ENCODE data around the gene ZG16B.

Gene ZG16B

DNA sequence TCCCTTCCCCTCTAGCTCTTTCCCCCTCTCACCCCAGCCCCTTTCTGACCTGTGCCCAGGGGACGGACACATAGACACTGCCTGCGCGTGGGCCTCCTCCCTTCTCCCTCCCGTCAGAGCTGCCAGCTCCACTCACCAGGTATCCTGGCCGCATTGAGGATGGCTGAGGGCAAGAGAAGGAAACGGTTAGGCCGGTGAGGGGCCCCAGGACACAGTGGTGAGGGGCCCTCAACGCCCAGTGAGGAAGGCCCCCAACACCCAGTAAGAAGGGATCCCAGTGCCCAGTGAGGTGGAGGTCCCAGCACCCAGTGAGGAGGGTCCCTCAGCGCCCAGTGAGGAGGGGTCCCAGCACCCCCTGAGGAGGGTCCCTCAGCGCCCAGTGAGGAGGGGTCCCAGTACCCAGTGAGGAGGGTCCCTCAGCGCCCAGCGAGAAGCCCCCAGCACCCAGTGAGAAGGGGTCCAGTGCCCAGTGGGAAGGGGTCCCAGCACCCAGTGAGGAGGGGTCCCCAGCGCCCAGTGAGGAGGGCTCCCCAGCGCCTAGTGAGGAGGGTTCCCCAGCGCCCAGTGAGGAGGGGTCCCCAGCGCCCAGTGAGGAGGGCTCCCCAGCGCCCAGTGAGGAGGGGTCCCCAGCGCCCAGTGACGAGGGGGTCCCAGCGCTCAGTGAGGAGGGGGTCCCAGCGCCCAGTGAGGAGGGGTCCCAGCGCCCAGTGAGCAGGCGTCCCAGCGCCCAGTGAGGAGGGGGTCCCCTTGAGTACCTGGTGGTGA lies 26.8 kb downstream of the ZG16B start:
- in situ Hi-C loops (cut with MboI; ENCODE audit: low pct_unique_long_range_greater_than_20kb, low sequenced_read_pairs, unreplicated experiment): no loop called here
- TF ChIP-seq, protein P1, sequence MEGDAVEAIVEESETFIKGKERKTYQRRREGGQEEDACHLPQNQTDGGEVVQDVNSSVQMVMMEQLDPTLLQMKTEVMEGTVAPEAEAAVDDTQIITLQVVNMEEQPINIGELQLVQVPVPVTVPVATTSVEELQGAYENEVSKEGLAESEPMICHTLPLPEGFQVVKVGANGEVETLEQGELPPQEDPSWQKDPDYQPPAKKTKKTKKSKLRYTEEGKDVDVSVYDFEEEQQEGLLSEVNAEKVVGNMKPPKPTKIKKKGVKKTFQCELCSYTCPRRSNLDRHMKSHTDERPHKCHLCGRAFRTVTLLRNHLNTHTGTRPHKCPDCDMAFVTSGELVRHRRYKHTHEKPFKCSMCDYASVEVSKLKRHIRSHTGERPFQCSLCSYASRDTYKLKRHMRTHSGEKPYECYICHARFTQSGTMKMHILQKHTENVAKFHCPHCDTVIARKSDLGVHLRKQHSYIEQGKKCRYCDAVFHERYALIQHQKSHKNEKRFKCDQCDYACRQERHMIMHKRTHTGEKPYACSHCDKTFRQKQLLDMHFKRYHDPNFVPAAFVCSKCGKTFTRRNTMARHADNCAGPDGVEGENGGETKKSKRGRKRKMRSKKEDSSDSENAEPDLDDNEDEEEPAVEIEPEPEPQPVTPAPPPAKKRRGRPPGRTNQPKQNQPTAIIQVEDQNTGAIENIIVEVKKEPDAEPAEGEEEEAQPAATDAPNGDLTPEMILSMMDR (IDR thresholded peaks at IDR 0.05; ENCODE audit: extremely low read depth, insufficient read depth, missing control alignments): no peak
- no peak for DNase-seq (ENCODE audit: low spot score)

DNA sequence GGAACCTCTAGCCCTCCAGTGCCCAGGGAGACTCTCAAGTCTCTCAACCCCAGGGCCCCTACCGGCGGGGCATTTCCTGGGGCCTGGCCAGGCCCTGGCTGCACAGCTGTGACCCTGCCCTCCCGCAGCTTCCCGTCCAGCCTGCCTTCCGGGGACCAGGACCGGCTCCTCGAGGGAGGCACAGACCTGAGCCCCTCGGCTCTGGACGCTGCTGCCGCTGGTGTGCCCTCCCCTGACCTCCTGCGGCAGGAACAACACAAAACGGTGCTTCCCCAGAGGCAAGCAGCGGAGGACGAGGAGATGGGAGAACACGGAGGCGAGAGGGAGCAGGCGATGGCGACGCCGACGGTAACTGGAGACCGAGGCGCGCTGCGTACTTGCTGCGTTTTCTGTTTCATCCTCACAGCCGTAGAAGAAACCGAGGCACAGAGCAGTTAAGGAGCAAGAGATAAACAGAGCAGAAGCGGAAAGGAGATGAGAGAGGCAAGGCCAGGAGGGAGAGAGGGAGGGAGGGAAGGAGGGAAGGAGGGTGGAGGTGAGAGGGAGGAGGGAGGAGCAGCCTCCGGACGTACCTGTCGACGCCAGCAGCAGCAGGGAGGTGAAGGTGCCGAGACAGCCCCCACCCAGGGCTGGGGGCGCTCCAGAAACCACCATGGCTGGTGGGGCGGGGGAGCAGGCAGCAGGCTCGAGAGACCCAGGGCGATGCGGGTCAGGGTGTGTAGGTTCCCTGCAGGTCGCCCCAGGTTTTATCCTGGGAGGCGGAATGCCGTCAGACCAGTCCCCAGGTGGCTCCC lies 27.5 kb downstream of the ZG16B start, which contains the start of gene PRSS22:
Gene PRSS22 (minus strand): TSS at position 720 of the 794 bp plus-strand sequence. CDS start 66 bp downstream, at position 654.
- DNase-seq (ENCODE audit: low spot score): peak; percentile 23
- in situ Hi-C loops (cut with MboI; ENCODE audit: low pct_unique_long_range_greater_than_20kb, low sequenced_read_pairs, unreplicated experiment): no loop called here
- TF ChIP-seq, protein P1 (IDR thresholded peaks at IDR 0.05; ENCODE audit: extremely low read depth, insufficient read depth, missing control alignments): no peak

DNA sequence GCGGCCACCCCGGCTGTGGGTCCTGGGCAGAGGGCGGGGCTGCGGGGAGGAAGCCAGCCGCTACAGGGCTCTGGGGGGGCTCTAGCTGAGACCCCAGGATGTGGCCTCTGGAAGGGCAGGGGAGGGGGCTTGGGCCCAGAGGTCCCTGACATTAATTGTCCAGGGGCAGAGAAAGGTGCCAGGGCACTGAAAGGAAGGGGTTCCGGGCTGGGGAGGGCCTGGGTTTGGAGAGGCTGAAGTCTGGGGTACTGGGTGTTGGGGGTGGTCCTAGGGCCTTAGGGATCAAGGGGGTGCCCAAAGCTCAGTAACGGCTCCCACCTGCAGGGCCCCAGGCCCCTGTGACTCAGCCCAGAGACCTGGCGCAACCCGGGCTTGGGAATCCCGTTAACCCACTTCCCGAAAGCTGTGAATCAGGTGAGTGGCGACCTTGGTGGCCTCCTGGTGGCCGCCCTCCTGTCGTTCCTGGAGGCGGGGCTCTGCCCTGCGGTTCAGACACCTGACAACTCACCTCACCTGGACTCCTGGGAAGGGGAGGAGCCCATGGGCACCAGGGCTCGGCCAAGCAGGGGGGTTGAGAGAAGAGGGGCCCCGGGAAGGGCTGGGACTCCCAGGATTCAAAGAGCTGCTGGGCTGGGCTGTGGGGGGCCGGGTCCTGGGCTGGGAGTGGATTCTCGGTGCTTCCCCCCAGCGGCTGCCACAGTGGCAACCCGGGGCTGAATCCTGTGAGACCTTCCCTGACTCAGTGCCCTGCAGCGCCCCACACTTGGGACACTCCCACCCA lies 28.3 kb downstream of the ZG16B start:
- no peak for DNase-seq (ENCODE audit: low spot score)

GRCh38 chr16:2859686-2860265 lies 29.7 kb downstream of the ZG16B start:
- in situ Hi-C loops (cut with MboI; ENCODE audit: low pct_unique_long_range_greater_than_20kb, low sequenced_read_pairs, unreplicated experiment): no loop called here
- TF ChIP-seq, protein P1 (IDR thresholded peaks at IDR 0.05; ENCODE audit: extremely low read depth, insufficient read depth, missing control alignments): no peak
- DNase-seq (ENCODE audit: low spot score): no peak

More for the DNA sequence above, 28.3 kb downstream of the ZG16B start:
- TF ChIP-seq, protein P1 (IDR thresholded peaks at IDR 0.05; ENCODE audit: extremely low read depth, insufficient read depth, missing control alignments): no peak
- in situ Hi-C loops (cut with MboI; ENCODE audit: low pct_unique_long_range_greater_than_20kb, low sequenced_read_pairs, unreplicated experiment): no loop called here

GRCh38 chr16:2860826-2861567 lies 30.9 kb downstream of the ZG16B start:
- DNase-seq (ENCODE audit: low spot score): no peak
- TF ChIP-seq, protein P1 (IDR thresholded peaks at IDR 0.05; ENCODE audit: extremely low read depth, insufficient read depth, missing control alignments): no peak
- in situ Hi-C loops (cut with MboI; ENCODE audit: low pct_unique_long_range_greater_than_20kb, low sequenced_read_pairs, unreplicated experiment): no loop called here
